Amygdala (tissue), 56 donors: ENCODE data around the gene ENTPD2.

ENCODE experiments used
- DNase-seq, 56 donors: peaks; one replicate each; lab custom pipeline; 2025; lab: John Stamatoyannopoulos, UW

Gene ENTPD2

DNA sequence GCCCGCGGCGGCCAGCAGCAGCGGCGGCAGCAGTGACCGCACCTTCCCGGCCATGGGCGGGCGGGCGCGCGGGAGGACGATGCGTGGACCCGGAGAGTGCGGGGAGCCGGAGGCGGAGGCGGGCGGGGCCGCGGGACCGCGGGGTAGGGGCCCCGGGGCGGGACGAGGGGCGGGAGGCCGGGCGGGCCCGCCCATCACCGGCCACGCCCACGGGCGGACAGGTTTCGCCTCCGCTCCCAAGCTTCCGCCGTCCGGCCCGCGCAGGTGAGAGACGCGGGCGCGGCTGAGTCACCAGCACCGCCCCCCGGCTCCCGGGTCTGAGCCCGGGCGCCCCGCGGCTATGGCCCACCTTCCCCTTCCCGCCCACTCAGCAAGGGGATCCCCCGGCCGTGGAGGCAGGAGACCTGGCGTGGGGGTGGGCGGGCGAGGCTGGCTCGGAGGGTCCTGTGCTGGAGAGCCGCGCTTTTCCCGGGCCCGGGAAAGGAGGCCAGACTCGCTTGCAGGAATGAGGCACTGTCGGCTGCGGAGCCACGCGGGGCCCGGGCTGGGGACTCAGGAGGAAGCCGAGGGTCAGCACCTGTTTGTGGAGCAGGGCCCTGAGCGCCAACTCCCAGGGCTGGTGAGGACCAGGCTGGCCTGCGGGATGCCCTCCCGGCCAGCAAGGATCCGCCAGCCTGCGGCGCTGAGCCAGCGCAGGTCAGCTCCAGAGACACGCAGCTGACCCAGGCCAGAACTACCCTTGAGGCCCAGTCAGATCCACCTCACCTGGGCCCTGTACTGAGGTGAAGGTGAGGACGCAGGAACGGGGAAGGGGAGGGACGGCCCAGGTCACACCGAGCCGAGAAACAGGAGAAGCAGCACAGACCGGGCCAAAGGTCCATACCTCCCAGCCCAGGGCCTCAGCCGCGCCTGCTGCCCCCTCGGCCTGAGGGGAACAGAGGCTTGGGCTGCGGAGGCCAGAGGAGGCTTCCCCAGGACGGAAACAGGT, at the start of gene ENTPD2:
Gene ENTPD2, minus strand, starts transcription at position 118 of the 988 bp plus-strand sequence. Its CDS starts 64 bp downstream, at position 54.
- peak in 2 of 56 donors; percentile 30 to 35 for DNase-seq

DNA sequence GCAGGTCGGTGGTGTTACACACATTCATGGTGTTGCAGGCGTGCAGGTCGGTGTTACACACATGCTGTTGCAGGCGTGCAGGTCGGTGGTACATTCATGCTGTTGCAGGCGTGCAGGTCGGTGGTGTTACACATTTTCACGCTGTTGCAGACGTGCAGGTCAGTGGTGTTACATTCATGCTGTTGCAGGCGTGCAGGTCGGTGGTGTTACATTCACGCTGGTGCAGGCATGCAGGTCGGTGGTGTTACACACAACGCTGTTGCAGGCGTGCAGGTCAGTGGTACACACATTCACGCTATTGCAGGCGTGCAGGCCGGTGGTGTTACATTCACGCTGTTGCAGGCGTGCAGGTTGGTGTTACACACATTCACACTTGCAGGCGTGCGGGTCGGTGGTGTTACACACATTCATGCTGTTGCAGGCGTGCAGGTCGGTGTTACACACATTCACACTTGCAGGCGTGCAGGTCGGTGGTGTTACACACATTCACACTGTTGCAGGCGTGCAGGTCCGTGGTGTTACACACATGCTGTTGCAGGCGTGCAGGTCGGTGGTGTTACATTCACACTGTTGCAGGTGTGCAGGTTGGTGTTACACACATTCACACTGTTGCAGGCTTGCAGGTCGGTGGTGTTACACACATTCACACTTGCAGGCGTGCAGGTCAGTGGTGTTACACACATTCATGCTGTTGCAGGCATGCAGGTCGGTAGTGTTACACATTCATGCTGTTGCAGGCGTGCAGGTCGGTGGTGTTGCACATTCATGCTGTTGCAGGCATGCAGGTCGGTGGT, 49.5 kb upstream of the ENTPD2 start:
- no peak for DNase-seq

DNA sequence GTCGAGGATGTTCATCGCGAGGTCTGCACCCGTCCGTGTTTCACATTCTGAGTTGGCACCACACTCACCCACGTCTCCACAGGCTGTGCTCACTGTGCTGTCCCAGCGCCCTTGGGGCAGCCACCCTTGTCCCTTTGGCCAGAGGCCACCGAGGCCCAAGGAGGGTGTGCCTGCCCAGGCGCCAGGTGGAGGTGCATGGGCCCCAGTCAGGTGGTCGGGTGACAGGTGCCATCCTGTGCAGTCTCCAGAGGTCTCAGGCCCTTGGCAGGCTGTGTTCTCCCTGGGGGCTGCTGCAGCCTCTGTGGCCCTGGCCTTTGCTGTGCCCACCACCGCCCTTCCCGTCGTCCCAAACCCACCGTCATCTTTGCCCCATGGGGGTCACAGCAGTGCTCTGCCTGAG, 45.4 kb upstream of the ENTPD2 start:
- no peak for DNase-seq

DNA sequence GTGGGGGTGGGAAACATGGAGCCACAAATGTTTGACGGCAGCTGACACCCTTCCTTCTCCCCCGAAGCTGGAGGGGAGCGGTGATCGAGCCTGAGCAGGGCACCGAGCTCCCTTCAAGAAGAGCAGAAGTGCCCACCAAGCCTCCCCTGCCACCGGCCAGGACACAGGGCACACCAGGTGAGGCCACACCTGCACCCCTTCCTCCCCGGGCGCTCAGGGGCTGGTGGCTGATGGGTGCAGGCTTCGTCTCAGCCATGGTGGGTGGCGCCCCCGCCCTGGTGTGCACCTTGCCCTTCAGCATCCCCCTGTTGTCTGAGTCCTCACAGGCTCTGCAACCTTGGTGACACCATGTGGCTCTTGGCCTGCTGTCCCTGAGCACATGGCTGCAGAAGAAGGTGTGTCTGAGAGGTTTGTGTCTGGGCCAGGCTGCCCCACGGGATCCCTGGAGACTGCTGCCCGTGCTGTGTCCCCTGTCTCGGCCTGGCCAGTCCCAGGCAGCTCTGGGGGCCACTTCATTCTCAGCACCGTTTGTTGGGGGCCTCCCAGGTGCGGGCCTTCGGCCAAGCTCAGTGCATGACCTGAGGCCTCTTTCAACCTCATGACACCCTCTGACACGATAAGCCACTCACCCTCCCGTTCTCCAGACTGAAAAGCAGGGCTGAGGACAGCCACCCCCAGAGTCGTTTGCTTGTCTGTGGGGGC, 44.1 kb upstream of the ENTPD2 start:
- DNase-seq: no peak

DNA sequence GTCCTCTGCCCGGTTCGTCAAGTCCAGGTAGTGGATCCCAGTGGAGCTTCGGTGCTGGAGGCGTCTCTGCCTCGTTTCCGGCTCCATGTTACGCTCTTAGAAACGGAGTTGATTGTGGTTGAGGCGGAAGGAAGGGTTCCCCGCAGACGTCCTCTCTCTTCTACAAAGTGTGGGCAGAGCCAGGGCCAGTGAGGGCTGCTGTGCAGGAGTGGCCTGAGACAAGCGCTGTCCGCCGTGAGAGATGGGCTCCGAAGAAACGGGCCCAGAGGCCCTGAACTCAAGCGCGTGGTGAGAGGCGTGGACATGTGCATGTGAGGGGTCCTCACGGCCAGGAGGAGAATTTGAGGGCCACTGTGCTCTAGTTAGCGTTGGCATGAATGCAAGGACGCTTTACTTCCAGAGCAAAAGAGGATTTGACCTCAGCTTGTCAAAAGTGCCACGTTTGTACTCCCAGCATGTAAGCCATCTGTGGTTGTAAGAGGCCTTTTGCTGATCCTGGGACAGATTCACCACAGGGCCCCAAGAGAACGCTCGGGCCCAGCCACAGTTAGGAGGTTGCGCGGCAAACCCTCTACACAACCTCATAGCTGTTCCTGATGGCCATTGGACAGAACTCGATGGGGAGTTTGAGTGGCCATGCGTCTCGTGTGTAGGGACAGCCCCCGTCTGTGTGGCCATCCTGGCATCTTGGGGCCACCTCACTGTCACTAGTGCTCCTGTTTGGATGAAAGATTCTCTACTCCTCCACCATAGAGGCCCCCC, 43.1 kb upstream of the ENTPD2 start:
- DNase-seq: no peak

DNA sequence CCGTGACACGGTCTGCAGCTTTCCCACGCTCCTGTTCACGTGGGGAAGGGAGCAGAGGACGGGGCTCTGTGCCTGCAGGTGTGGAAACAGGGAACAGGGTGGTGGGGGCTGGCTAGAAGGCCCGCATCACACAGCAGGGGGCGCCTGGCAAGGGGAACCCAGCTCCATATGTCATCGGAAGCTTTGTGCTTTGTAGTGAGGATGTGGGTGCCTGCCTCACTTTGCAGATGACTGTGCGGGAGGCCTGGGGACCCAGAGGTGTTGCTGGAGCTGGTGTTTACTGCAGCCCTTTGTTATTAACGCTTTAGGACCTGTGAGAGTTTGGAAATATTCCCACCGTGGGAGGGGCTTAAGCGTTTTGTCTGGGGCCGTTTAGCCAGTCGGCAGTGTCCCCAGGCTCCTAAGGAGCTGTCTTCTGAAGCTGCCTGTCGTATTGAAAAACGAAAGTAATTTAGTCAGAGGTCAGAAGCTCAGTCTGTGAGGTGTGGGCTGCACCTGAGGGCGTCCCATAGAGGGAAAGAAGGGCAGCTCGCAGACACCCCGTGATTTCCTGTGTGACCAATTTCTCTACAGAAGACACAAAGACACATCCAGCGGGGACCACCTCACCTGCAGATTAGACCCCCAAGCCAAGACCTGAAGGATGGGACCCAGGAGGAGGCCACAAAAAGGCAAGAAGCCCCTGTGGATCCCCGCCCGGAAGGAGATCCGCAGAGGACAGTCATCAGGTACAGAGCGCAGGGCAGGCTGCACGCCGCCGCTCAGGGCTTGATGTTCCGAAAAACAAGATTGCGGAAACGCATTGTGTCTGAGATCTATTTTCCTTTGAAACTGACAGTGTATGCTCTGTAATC, 42.0 kb upstream of the ENTPD2 start:
- peak in 1 of 56 donors; percentile 15 for DNase-seq

DNA sequence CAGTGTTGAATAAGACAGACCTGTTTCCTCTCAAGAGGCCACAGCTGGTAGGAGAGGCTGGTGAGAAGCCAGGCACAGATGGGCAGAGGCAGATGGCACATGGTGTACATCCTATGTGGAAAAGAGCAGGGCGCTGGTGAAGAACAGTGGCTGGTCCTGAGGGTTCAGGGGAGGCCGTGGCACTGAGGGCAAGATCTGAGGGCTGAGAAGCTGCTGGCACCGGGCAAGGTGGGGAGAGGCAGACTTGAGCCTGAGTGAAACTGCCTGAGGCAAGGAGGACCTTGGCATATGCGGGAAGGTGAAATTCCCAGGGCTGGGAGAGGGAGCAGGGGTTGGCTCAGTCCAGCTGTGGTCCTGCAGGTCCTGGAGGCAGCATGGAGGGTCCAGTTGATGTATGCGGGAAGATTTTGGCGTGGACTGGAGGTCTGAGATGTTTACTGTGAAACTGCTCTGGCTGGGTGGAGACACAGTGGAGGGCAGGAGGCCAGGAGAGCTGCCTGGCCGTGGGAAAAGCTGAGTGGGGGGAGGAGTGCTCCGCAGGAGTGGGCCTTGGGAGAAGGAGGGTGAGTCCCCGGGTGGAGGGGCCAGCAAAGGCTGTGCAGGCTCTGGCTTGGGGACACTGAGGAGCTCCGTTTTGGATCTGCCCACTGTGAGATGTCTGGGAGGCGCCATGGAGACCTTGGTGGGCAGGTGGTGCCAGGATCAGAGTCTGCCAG, 35.5 kb upstream of the ENTPD2 start:
- no peak for DNase-seq

DNA sequence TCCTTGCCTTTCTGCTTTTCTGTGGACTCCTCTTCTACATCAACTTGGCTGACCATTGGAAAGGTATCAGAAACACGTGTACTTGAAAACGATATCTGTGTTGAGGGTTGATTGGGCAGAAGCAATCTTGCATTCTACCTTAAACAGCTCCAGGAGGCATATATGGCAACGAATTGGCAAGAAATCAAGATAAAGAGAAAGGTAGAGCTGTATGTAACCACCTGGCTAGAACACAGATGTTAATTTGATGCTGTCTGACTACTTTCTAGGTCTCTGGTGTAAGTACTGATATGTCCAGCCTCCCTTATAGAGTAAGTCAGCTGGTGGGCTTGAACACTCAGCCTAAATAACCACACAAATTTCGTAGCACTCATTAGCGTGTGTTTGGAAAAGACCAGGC, 34.3 kb upstream of the ENTPD2 start:
- DNase-seq: no peak

DNA sequence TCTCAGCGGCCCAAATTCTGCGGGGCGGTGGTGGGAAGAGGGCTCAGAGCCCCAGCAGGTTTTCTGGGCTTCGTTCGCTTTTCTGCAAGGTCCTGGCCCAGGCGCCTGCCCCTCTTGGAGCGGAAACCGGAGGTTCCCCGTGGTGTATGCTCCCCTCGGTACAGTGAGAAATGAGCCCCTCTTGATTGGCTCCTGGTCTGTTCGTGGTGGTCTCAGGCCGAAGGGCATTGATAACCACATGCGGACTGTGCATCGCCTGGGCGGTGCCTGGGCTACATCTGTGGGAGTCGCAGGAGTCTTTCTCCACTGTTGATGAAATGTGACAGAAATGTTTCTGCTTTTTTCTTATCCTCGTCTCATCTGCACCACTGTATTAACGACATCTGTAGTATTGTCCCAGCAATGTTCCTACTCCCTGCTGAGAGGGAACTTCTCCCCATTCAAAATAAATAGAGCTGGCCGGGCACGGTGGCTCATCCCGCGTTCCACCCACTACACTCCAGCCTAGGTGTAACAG, 33.6 kb upstream of the ENTPD2 start:
- no peak for DNase-seq

DNA sequence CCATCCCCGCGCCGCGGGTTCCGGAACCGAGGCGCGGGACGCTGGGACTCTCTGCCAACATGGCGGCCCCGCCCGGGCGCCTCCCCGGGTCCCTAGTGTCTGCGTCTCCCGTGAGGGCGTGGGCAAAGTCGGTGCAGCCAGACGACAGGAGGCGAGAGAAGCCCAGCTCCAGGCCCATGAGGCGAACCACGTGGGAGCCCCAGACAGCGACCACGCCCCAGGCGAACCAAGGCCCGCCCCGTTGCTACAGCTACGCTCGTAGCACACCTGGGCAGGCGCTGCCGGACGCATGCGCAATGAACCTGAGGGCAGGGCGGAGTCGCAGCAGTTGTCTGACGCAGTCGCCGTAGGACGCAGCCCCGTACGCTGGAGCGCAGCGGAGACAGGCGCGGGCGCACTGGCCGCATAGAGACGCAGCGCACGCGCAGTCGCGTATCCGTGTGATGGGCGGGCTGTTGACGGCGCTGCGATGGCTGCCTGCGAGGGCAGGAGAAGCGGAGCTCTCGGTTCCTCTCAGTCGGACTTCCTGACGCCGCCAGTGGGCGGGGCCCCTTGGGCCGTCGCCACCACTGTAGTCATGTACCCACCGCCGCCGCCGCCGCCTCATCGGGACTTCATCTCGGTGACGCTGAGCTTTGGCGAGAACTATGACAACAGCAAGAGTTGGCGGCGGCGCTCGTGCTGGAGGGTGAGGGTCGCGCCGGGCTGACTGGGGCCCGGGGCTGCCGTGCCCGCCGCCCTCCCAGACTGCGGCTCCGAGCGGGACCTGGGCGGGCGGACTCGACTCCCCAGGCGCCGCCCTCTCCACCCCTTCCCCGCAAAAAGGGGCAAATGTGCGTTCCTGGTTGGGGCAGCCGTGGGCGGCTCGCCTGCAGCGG, 32.9 kb upstream of the ENTPD2 start, which contains the start of gene MAN1B1:
Gene MAN1B1, plus strand, starts transcription at position 455 of the 878 bp plus-strand sequence. Its CDS starts 15 bp downstream, at position 470.
- DNase-seq: peak; percentile 58 to 99 (median 95)

DNA sequence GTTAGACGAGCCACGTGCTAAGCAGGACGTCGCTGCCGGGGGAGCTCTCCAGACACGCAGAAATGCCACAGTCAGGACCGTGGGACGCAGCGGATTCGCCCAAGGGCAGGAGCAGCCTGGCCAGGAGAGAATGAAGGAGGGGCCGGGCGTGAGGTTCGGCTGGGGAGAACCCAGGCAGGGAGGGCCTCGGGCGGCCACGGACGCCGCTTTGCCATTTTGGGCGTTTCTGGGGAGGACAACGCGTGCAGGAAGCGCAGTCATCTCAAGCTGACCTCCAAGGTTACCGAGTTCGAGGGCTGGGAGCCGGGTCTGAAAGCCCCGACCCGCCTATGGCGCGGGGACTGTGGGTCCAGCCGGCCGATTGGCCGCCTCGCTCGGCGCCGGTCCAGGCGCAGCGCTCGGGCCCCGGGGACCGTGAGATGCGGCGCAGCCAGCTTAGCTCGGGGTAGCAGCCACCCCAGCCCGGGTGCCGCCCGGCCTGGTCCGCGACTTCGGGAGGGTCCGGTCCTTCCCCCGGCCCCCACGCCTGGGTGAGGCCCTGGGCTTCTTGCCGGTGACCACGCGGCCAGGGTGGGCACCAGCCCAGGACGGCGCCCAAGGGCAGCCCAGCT, 32.2 kb upstream of the ENTPD2 start:
- no peak for DNase-seq

DNA sequence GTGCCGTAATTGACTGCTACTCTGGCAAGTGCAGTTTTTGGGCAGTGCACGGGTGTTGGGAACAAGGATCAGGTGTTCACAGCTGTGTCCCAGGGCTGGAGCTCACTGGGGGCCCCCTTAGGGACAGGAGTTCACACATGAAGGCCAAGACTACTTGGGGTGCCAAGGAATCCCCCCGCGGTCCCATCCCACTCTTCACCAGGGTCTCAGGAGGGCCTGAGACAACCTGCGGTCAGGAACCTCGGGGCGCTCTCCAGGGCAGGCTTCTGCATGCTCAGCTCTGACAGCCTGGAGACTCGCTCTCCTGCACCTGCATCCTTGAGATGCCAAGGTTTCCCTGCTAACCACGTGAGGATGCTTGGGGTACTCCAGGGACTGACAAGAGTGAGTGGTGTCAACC, 30.7 kb upstream of the ENTPD2 start:
- no peak for DNase-seq

DNA sequence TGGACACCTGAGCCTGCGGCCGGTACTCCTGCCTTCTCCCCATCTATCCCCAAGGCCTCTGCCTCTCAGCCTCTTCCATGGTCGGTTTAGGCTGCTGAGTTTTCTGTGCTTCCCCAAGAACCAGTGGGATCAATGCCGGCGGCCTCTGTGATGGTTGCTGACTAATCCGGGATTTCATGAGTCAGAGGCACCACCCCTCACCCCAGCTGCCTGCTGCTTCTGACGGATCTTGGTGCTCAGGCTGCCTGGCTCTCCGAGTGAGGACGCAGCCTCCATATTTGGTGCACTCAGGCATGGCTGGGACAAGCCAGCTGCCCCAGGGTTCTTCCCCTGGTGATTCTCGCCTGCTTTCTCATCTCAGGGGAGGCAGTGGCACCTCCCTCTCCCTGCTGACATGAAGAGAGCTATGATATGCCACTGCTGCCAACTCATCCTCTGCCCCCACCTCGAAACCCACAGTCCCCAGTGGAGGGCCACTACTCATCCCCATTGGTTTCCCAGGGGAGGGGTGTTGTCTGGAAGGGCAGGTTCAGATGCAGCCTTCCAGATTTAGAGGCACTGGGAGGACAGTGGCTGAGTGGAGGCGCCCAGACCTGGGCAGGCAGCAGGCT, 29.6 kb upstream of the ENTPD2 start:
- DNase-seq: peak in 16 of 56 donors; percentile 16 to 58 (median 34)

DNA sequence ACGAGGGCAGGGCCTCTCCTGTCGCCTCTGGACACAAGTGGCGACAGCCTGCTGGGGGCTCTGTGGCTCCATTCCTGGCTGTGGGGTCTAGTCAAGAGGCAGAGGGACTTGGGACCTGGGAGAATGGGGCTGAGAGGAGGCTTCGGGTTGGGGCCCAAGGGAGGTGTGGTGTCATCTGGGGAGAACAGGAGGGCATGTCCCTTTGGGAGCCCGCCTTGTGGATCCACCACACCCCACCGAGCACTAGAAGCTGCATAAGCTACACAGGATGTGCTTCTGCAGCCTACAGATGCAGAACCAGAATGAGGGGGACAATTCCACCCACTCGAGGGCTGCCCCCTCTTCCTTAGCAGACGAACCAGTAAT, 29.0 kb upstream of the ENTPD2 start:
- no peak for DNase-seq

DNA sequence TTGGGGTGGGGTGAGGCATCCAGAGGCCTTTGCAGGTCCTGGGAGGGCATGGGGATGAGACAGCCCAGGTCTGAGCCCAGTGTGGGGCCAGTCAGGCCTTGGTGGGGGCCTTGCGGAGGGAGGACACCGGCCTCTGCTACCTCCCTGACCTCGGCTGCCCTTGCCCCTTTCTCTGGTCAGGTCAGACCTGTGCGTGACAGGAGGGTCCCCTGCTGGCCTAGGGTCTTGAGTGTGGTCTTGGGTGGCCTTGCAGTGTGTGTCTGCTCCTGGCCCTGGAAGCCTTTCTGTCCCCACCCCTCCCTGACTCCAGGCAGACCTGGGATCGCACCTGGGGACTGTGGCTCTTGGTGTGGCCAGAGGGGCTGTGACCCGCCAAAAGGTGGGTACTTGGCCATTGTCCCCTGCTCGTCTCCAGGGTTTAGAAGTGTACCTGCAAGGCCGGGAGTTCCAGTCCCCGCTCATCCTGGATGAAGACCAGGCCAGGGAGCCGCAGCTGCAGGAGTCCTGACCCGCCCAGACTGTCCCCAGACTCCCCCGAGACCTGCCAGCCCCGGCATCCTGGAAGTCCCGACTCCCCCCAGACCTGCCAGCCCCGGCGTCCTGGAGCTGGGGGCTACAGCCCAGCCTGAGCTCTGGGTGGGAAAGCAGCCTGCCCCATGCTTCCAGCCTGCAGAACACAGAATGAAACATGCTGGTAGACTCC, 28.5 kb upstream of the ENTPD2 start:
- no peak for DNase-seq
